ENCODE measurements around the gene TOMM34.

TOMM34 gene

DNA sequence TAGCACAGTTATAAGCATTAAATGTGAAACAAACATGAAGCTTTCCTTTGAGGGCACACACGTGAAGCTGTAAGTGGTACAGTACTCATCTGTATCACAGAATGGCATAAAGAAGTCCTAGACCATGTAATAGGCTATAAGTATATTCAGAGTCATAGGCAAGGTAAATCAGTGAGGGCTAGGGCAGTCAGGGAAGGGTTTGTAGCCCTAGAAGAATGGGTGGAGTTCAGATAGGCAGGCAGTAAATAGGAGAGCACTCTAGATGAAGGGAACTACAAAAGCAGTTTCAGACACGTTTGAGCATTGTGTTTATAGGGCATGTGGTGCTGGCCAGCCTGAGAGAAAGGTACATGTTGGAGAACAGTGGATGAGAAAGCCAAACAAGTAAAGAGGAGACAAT is 65.2 kb downstream of the TOMM34 start:
- no peak for DNase-seq
